Right forelimb (tissue), 1 donor: ENCODE results near the gene KLK10.

Experiments used
- DNase-seq: peaks from one replicate; pipeline ENCODE4 v3.0.0-alpha.2; 2018

Gene KLK10

GRCh38 chr19:50967929-50968715, 51.4 kb downstream of the KLK10 start:
- DNase-seq = no peak

- no peak for DNase-seq
These were observed 55.2 kb downstream of the KLK10 start for GRCh38 chr19:50964266-50964665.

GRCh38 chr19:50963381-50963780, 56.1 kb downstream of the KLK10 start:
- DNase-seq = no peak
